HepG2 (cell line): Measurements from ENCODE around the gene KATNAL1.

Source experiments
- BRCA1 ChIP-seq: sonication (generic); formaldehyde crosslinking; IDR thresholded peaks from 2 replicates; pipeline ENCODE4 v1.4.0; 2020; ENCODE audit warnings: missing genetic modification reagents
- DMTF1 ChIP-seq: sonication (generic); formaldehyde crosslinking; IDR thresholded peaks from 2 replicates; pipeline ENCODE4 v1.4.0; 2020; ENCODE audit warnings: mild to moderate bottlenecking, missing genetic modification reagents
- HDAC6 ChIP-seq: fragments of 200-600 bp; sonication (generic); IDR thresholded peaks from 2 replicates; pipeline ENCODE4 v1.7.0; 2017; ENCODE audit warnings: mild to moderate bottlenecking, antibody characterized with exemption, low read length, low read depth
- NFE2L1 ChIP-seq: sonication (generic); formaldehyde crosslinking; IDR thresholded peaks from 2 replicates; pipeline ENCODE4 v1.4.0; 2020; ENCODE audit warnings: missing genetic modification reagents, mild to moderate bottlenecking, borderline replicate concordance
- POLR2A ChIP-seq, 2 experiments: IDR thresholded peaks; 2 replicates each; pipeline ENCODE4 v1.6.1; 2011; ENCODE audit warnings: low read depth in 2 of 2, low read length in 2 of 2, mild to moderate bottlenecking in 1 of 2, moderate library complexity in 1 of 2; ENCODE audit not compliant: insufficient read depth in 1 of 2
- TP53 ChIP-seq: sonication (generic); formaldehyde crosslinking; conservative IDR thresholded peaks from 2 replicates; pipeline ENCODE4 v1.4.0; 2020; ENCODE audit warnings: missing genetic modification reagents
- XRCC5 ChIP-seq: fragments of 200-400 bp; formaldehyde crosslinking; optimal IDR thresholded peaks from 2 replicates; pipeline ENCODE3; 2017; ENCODE audit warnings: mild to moderate bottlenecking, low read length
- ZBTB7A ChIP-seq: sonication (generic); formaldehyde crosslinking; IDR thresholded peaks from 2 replicates; pipeline ENCODE4 v1.8.0; 2022; ENCODE audit warnings: mild to moderate bottlenecking, missing genetic modification reagents
- ZNF589 ChIP-seq: sonication (generic); formaldehyde crosslinking; conservative IDR thresholded peaks from 2 replicates; pipeline ENCODE4 v1.8.0; 2022; ENCODE audit warnings: mild to moderate bottlenecking, moderate library complexity, missing genetic modification reagents
- ZNF646 ChIP-seq: sonication (generic); formaldehyde crosslinking; IDR thresholded peaks from 2 replicates; pipeline ENCODE4 v1.9.0; 2021; ENCODE audit warnings: mild to moderate bottlenecking, missing genetic modification reagents
- TF ChIP-seq, protein P1 (sequence below): sonication (generic); formaldehyde crosslinking; IDR thresholded peaks from 2 replicates; pipeline ENCODE4 v1.4.0; 2020; ENCODE audit warnings: mild to moderate bottlenecking, missing genetic modification reagents
- TF ChIP-seq, protein P2 (sequence below): sonication (generic); formaldehyde crosslinking; IDR thresholded peaks from 2 replicates; pipeline ENCODE4 v1.5.0; 2020; ENCODE audit warnings: mild to moderate bottlenecking, missing genetic modification reagents, moderate library complexity

- no peak for TF ChIP-seq BRCA1 (CRISPR knock-in tag)
- no peak for TF ChIP-seq DMTF1
- TF ChIP-seq, protein P1, sequence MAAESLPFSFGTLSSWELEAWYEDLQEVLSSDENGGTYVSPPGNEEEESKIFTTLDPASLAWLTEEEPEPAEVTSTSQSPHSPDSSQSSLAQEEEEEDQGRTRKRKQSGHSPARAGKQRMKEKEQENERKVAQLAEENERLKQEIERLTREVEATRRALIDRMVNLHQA (CRISPR knock-in tag): no peak
- no peak for TF ChIP-seq ZNF646 (CRISPR knock-in tag)
- TF ChIP-seq, protein P2, sequence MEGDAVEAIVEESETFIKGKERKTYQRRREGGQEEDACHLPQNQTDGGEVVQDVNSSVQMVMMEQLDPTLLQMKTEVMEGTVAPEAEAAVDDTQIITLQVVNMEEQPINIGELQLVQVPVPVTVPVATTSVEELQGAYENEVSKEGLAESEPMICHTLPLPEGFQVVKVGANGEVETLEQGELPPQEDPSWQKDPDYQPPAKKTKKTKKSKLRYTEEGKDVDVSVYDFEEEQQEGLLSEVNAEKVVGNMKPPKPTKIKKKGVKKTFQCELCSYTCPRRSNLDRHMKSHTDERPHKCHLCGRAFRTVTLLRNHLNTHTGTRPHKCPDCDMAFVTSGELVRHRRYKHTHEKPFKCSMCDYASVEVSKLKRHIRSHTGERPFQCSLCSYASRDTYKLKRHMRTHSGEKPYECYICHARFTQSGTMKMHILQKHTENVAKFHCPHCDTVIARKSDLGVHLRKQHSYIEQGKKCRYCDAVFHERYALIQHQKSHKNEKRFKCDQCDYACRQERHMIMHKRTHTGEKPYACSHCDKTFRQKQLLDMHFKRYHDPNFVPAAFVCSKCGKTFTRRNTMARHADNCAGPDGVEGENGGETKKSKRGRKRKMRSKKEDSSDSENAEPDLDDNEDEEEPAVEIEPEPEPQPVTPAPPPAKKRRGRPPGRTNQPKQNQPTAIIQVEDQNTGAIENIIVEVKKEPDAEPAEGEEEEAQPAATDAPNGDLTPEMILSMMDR (CRISPR knock-in tag): peak; percentile 50
- TF ChIP-seq NFE2L1 (CRISPR knock-in tag): no peak
- TF ChIP-seq POLR2A (IDR thresholded peaks at IDR 0.05; ENCODE audit: insufficient read depth in 1 of 2, low read depth in 2 of 2, low read length in 2 of 2): no peak
- no peak for TF ChIP-seq ZNF589
- no peak for TF ChIP-seq XRCC5
- no peak for TF ChIP-seq TP53
- no peak for TF ChIP-seq ZBTB7A (CRISPR knock-in tag)
- TF ChIP-seq HDAC6: no peak
Measured at GRCh38 chr13:30216111-30216510, 91.2 kb downstream of the KATNAL1 start.
